Liver (tissue), 3 donors: ENCODE measurements around the gene SPATA31C1.
"Not testable (repeated sequence)": the region's sequence is repeated elsewhere in the genome, so short reads cannot be mapped to it uniquely, and the experiment has no call there.

ENCODE experiments used
- CTCF ChIP-seq: fragments of 150-350 bp; IDR thresholded peaks from 2 replicates; pipeline ENCODE4 v1.5.1; 2017; ENCODE audit warnings: improper control_type of control experiment, low read depth, low read length; ENCODE audit not compliant: missing input control
- MAX ChIP-seq: IDR thresholded peaks from 2 replicates; pipeline ENCODE4 v1.6.1; 2016; ENCODE audit warnings: antibody characterized with exemption
- TAF1 ChIP-seq: conservative IDR thresholded peaks from 2 replicates; pipeline ENCODE4 v1.6.1; 2016; ENCODE audit warnings: antibody characterized with exemption, mild to moderate bottlenecking
- YY1 ChIP-seq: IDR thresholded peaks from 2 replicates; pipeline ENCODE4 v1.6.1; 2016; ENCODE audit warnings: antibody characterized with exemption, mild to moderate bottlenecking
- donor health status: healthy.
- donor health status: healthy.

- not testable (repeated sequence) for TF ChIP-seq CTCF, MAX, TAF1, YY1
Measured at GRCh38 chr9:87921561-87921960, 3.8 kb downstream of the SPATA31C1 start.
